HCT116 (cell line): ENCODE data around the gene FAM110D. TPM values are rescaled to one million over a fixed set of nuclear protein-coding genes. Genes with fewer than 3 reads are reported as not detected.

Source experiments
- total RNA-seq: library from RNA; stranded (reverse); gene quantifications from one replicate; pipeline ENCODE4 v1.2.1, GENCODE V29; 2021; ENCODE audit not compliant: unreplicated experiment

FAM110D gene
- total RNA-seq, 1 experiment from 2014 or later, result 0.34 TPM

Other genes with a start within 250 kb of the FAM110D start
- gene PAFAH2, start 161.0 kb upstream of the FAM110D start, total RNA-seq, result 13.0 TPM
- gene EXTL1, start 137.3 kb upstream of the FAM110D start, total RNA-seq, result 0.15 TPM
- not detected for gene SLC30A2, start 113.0 kb upstream of the FAM110D start, total RNA-seq
- gene TRIM63, start 91.4 kb upstream of the FAM110D start, total RNA-seq, result not detected
- gene PDIK1L, start 47.3 kb upstream of the FAM110D start, total RNA-seq, result 8.8 TPM
- not detected for gene C1orf232, start 9.9 kb downstream of the FAM110D start, total RNA-seq
- 62.4 TPM for gene ZNF593, start 10.8 kb downstream of the FAM110D start, total RNA-seq
- gene ZNF593OS, start 12.8 kb downstream of the FAM110D start, total RNA-seq, result not detected
- gene CNKSR1, start 18.4 kb downstream of the FAM110D start, total RNA-seq, result 26.6 TPM
- gene CATSPER4, start 31.5 kb downstream of the FAM110D start, total RNA-seq, result not detected
- gene CEP85, start 75.1 kb downstream of the FAM110D start, total RNA-seq, result 37.2 TPM
- gene SH3BGRL3, start 121.0 kb downstream of the FAM110D start, total RNA-seq, result 112 TPM
- gene UBXN11, start 147.6 kb downstream of the FAM110D start, total RNA-seq, result 19.3 TPM
- 2.0 TPM for gene CD52, start 158.9 kb downstream of the FAM110D start, total RNA-seq
- 10.5 TPM for gene CRYBG2, start 195.1 kb downstream of the FAM110D start, total RNA-seq
- gene ZNF683, start 213.7 kb downstream of the FAM110D start, total RNA-seq, result not detected